NCI-H2196 (cell line): ENCODE results near the gene HIGD1B.
"Not testable (repeated sequence)": the region's sequence is repeated elsewhere in the genome, so short reads cannot be mapped to it uniquely, and the experiment has no call there.

Experiments used
- DNase-seq: peaks from one replicate; lab custom pipeline; 2025; ENCODE audit not compliant: unreplicated experiment; lab: John Stamatoyannopoulos, UW

Gene HIGD1B

GRCh38 chr17:44847586-44847985 lies at the start of gene HIGD1B:
Gene HIGD1B, plus strand, starts transcription at chr17:44847883. Its CDS starts 270 bp downstream, at chr17:44848153.
- DNase-seq, result no peak

DNA sequence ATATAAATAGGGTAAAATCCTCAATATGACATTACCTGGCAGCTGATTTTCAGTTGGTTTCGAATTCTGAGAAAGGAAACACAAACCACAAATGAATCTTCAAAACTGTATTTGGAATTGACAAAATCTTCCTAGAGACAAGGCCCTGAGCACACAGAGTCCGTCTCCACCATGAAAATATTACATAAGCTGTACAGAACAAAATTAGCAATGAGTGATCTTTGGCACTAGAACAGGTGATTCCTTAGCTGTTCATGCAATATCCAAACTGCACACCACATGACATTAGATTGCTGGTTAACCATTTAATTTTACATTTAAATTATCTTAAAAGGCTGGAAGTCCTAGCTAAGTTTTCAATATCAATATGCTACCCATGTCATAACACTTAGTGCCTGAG lies 49.3 kb upstream of the HIGD1B start:
- DNase-seq, result no peak

DNA sequence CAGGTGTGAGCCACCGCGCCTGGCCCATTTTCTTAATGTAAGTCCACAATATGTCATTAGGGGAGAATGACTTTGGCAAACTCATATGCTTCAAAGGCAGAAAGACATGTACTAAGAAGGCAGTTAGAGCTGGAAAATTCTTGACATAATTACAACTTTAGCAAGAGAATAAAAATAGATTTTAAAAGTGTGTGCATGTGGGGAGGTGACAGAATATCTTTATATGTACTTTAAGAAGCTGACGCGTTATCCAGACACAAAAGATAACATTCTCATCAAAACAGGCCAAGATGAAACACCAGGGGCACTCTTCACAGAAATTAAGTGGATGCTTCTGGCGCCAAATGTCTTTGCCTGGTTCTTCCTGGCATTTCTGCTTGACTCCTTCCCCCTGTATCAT lies 45.8 kb upstream of the HIGD1B start:
- DNase-seq, result no peak

DNA sequence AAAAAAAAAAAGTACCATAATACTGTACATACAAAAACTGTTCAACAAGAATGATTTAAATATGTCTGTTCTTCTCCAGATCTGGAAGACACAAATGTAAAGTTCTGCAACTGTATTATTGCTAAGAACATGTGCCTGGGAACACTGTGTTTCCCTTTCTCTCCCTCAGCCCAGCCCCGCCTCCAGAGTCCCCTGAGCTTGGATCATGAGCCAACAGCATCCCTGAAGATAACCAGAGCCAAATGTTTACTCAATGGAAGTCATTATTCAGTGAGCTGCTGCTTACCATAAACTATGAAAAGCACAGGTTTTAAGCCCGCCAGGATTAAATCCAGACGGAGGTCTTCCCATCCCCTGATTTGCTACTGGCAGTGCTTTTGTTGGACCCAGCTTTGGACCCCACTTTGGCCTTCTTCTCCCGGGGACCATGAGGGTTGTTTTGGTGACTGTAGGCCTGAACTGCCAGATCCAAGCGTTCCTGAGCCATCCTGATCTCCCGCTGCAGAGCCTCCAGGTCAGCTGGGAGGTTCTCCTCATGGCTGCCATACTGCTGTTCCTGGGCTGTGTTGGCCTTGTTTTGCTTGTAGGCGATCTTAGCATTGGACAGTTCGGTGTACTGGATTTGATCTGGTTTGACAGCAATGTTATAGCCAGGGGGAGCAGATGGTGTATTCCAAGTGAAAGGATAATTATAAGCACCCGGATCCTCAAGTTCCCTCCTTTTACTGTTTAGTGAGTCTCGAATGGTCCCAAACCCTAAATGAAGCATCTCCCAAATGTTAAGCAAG lies 43.2 kb upstream of the HIGD1B start:
- no peak for DNase-seq

GRCh38 chr17:44807093-44807816 lies 40.4 kb upstream of the HIGD1B start:
- DNase-seq, result no peak

- no peak for DNase-seq
Observed at GRCh38 chr17:44807817-44808155, 39.9 kb upstream of the HIGD1B start.

GRCh38 chr17:44808156-44808555 lies 39.5 kb upstream of the HIGD1B start:
- DNase-seq, result no peak

GRCh38 chr17:44808656-44809388 lies 38.9 kb upstream of the HIGD1B start:
- not testable (repeated sequence) for DNase-seq

GRCh38 chr17:44812263-44812662 lies 35.4 kb upstream of the HIGD1B start:
- DNase-seq, result no peak

DNA sequence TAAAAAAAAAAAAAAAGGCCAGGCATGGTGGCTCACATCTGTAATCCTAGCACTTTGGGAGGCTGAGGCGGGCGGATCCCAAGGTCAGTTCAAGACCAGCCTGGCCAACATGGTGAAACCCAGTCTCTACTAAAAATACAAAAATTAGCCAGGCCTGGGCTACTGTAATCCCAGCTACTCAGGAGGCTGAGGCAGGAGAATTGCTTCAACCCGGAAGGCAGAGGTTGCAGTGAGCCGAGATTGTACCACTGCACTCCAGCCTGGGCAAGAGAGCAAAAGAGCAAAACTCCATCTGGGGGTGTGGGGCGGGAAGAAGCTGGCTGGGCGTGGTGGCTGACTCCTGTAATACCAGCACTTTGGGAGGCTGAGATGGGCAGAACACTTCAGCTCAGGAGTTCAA lies 29.2 kb upstream of the HIGD1B start:
- DNase-seq, result not testable (repeated sequence)

- peak; percentile 88 for DNase-seq
Observed at GRCh38 chr17:44820631-44821212, 27.0 kb upstream of the HIGD1B start.

DNA sequence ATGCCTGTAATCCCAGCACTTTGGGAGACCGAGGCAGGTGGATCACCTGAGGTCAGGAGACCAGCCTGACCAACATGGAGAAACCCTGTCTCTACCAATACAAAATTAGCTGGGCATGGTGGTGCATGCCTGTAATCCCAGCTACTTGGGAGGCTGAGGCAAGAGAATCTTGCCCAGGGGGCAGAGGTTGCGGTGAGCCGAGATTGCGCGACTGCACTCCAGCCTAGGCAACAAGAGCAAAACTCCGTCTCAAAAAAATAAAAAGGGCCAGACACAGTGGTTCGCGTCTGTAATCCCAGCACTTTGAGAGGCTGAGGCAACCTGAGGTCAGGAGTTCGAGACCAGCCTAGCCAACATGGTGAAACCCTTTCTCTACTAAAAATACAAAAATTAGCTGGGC lies 22.4 kb upstream of the HIGD1B start:
- DNase-seq, result not testable (repeated sequence)

DNA sequence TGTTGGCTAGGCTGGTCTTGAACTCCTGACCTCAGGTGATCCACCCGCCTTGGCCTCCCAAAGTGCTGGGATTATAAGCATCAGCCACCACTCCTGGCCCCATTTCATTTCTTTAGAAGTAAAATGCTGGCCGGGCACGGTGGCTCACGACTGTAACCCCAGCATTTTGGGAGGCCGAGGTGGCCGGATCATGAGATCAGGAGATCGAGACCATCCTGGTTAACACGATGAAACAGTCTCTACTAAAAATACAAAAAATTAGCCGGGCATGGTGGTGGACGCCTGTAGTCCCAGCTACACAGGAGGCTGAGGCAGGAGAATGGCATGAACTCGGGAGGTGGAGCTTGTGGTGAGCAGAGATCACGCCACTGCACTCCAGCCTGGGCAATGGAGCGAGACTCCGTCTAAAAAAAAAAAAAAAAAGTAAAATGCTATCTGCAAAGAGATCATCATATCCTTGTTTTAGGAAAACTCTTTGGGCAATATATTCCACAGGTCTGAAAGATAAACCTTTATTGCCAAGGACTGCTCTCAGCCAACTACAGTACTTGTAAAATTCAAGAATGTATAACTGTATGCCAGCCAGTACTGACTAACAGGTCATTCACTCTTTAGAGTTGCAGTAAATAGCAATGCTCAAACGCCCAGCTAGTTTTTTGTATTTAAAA lies 21.4 kb upstream of the HIGD1B start:
- DNase-seq, result no peak

DNA sequence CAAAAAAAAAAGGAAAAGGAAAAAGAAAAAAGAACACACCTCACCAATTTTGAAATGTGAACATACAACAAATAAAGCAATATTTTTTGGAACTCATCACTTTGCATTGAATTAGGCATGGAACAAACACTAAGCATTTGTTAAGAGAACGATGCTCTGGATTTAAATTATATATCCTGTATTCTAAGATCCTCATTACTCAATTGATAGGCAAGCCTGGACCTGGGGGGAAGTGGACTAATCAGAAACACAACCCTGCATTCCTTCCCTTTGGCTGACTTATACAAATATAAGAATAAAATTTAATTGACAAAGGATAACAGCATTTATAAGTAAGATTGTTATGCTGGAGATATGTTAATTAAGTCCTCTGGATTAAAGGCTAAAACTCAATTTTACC lies 19.8 kb upstream of the HIGD1B start:
- no peak for DNase-seq

GRCh38 chr17:44828919-44829522 lies 18.7 kb upstream of the HIGD1B start:
- no peak for DNase-seq

DNA sequence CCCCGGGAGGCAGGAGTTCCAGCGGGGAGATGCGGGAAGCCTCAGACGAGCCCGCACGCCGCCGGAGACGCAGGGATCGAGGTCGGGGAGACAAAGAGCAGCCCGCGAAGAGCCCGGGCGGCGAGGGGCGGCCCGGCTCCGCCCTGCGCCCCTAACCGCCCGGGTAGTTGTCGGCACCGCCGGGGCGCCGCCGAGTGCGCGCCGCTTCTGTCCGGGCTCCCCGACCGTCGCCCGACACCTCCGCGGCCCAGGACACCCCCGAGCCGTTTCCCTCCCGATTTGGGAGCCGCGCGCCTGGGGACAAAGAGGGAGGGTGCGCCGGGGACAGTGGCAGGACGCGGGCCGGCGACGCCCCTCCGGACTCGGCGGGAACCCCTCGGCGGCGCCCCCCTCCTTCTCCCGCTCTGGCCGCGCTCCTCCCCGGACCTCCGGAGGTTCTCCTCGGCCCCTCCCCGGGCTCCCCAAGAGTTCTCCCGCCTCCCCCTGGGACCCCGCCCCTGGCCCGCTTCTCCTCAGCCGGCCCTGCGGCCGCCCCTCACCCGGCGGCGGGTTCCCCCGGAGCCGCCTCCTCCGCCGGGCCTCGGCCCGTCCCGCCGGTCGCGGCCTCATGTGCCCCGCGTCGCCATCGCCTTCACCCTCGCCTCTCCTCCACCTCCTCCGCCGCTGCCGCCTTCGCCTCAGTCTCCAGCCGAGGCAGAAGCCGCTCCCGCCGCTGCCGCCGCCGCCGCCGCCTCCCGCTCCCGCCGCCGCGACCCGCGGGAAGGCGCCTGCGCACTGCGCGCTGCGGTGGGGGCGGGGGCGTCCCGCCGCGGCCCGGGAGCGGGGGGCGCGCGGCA lies 17.9 kb upstream of the HIGD1B start, which contains the start of gene GJC1:
Gene GJC1 (minus strand): TSS at position 765 of the 836 bp plus-strand sequence. CDS start 24,470 bp downstream, outside the sequence.
- DNase-seq, result peak; percentile 39

DNA sequence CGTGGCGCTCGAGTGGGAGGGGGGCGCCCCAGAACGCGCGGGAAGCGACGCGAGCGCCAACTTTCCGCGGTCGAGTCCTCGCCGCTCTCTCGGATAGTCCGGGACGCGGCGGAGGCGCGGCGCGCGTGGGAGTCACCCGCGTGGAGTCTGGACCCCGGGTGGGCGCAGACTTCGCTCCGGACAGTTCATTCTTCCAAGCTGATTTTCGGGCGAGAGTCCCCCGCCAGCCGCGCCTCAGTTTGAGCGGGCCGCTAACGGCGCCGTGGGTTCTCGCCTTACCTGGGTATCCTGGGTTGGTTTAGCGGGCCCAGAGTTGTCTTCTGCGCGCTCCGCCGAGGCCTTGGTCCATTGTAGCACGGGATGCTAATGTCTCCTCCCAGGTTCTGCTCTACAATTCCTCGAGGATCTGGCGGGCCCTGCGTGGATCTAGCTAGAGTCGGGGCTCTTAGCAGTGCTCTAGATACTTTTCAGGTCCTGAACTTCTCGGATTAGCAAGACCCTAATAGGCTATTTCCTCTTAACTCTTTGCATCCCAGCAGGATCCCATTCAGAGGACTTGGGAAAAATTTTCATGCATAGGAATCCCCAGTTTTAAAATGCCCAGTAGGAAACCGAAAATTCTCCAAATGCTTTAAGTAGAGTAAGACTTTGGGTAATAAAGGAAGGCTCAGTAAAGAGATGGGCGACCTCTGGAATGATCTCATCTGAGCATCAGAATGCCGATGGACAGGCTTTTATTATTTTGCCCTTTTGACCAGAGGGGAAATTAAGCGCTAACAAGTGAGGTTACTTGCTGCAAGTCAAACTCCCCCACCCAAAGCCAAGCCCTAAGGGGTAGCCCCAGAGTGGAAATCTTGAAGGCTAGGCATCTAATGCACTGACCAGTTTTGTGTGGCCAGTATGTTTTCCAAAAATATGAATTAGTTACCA lies 17.1 kb upstream of the HIGD1B start:
- DNase-seq, result peak; percentile 28

DNA sequence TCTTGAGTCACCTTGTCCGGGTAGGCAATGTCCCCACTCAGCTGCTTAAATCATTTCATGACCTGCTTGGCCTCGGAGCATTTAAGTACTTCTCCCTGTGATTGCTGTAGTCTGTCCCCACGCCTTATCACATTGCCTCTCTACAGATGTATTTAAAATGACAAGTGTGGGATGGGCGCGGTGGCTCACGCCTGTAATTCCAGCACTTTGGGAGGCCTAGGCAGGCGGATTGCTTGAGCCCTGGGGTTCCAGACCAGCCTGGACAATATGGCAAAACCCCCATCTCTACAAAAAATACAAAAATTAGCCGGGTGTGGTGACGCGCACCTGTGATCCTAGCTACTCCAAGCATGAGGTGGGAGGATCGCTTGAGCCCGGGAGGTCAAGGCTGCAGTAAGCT lies 16.3 kb upstream of the HIGD1B start:
- DNase-seq, result no peak
